Right ventricle myocardium inferior (tissue), 1 donor: Measurements from ENCODE around the gene CEP128. TPM values are rescaled to one million over a fixed set of nuclear protein-coding genes. Genes with fewer than 3 reads are reported as not detected.

Experiments
- ATAC-seq: fragments of 200-7000 bp; cut with Tn5 transposase; one replicate; pipeline ENCODE4 v1.9.1; 2020; ENCODE audit warnings: mild to moderate bottlenecking, moderate library complexity
- DNase-seq: peaks from one replicate; pipeline ENCODE4 v3.0.0; 2021; ENCODE audit errors: missing footprints
- intact Hi-C: fragments of 100-400 bp; cut with DNase I; formaldehyde crosslinking; loops from one replicate; pipeline ENCODE4 v1.11.0; 2022
- total RNA-seq: library from RNA; stranded (reverse); fragmentation: NEBNext Ultra II Directional; extraction: Animal tissue kit (Norgen Biotek cat#: 25700); gene quantifications from one replicate; pipeline ENCODE4 v1.2.1, GENCODE V29; 2021
- donor health status: DM: no; HTN: yes; CAD: no; lungs with severe emphysema.

CEP128 gene
- total RNA-seq, 1 donor from 2014 or later = 3.5 TPM

DNA sequence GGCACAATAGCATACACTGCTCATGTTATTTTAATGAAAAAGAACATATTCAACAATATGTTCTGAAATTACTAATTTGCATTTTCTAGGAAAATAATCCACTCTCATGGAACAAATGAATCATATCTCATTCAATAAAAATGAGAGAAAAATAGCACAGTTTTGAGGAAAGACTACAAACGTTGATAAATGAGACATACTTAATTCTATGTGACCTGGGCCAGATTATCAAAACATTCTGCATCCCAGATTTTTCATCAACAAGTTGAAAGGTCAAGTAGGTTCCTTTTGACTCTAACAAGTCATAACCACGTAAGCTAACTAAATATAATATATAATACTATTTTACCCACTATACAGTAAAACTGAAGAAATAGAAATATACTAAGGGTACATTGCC, 296.7 kb downstream of the CEP128 start:
- no peak for ATAC-seq
- DNase-seq = no peak
- intact Hi-C loops = no loop called here

- intact Hi-C loops = no loop called here
- no peak for ATAC-seq
- no peak for DNase-seq
These were observed 302.7 kb downstream of the CEP128 start for GRCh38 chr14:80638620-80639515.

DNA sequence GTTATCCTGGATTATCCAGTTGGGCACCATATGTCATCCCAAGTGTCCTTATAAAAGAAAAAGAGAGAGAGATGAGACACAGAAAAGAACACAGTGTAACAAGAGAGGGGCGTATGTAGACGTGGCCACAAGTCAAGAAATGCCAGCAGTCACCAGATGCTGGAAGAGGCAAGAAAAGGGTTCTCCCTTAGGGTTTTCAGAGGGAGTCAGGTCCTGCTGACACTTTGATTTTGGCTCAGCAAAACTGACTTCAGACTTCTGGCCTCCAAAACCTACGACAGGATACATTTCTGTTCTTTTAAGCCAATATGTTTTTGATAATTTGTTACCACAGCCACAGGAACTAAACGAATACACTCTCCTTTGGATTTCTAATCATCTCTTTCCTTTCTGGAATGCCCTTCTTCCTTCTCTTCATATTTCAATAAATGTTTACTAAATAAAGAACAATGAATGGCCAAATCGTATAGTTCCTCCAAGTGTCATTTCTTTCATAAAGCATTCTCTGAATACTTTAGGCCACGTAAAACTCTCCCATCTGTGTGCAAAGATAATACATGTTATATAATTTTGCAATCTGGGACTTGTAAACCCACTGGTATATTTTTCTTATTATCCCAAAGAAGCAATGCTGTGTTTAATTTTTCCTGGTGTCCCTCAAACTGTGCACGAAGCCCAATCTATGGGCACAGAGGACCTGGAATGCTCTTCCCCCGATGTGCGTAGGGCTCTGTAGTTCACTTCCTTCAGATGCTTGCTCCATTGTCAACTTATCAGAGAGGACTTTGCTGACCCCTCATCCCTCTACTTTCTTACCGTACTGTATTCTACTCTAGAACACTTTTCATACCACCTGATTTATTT, 303.6 kb downstream of the CEP128 start:
- no peak for ATAC-seq
- no peak for DNase-seq
- intact Hi-C loops = no loop called here

DNA sequence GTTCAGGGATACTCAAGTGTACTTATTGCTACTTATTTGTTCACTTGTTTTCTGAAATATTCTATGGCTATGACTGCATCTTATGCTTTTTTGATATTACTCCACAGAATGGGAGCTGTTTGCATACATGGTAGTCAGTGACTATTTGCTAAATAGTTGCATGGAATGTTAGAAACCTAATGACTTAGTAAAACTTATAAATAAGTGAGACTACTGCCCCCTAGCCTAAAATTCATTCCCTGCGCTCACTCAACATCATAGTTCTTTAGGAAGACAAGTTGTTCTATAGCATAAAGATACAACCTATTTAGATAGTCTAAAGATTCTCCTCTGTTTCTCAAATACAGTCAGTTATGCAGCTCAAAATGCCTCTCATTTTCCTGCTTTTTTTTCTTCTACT, 305.5 kb downstream of the CEP128 start:
- intact Hi-C loops = no loop called here
- ATAC-seq (no peak), DNase-seq (no peak)

- ATAC-seq (no peak), DNase-seq (no peak)
- intact Hi-C loops = no loop called here
These were observed 307.3 kb downstream of the CEP128 start for GRCh38 chr14:80634106-80634758.

DNA sequence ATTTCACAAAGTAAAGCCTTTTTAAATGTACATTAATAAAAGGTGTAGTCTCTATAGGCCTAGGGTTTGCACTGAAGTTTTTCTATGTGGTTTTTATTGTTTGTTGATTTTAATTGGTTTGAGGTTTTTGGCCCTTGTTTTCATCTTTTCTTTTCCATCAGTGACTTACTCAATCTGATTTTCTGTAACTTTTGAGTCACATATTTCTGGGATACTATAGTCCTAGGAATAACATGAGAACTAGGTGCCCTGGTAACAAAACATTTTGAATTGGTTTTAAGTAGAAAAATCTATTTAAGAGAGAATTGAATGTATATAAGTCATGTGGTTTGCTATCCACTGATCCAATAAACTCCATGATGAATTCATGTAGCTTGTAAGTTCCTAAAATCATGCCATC, 311.9 kb downstream of the CEP128 start:
- ATAC-seq (no peak), DNase-seq (no peak)
- intact Hi-C loops = no loop called here

DNA sequence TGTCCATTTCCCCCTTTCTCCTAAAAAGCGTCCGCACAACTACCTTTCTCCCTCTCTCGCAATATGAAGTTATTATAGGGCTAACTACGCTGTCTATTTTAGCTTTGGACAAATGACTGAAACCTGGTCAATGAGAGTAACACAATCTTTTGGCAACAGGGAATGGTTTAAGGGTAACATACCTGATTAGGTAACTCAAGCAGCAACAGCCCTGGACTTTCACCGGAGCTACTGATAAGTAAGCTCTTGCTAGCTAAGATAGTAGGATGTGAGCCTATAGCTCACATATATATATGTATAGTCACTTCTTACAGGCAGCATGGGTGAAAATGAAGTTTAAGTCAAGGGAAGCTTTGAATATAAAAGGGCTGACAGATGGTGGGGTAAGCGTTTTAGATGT, 313.0 kb downstream of the CEP128 start:
- no peak for ATAC-seq
- intact Hi-C loops = no loop called here
- DNase-seq = no peak

DNA sequence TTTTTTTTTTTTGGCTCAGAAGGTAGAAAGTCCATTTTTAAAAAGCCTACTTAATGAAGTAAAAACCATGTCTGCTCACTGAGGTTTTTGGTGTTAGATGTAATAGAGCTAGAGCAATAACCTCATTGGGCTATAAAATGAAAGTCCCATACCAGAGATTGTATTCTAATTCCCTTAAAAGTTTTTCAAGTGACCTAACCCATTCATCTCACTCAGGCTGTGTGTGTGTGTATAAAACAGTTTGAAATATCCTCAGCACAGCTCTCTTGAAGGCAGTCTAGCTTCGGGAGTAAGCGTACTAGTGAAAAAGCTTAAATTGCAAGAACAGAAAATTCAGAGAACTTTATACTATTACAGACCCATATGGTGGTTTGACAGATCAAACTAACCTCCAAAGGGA, 313.8 kb downstream of the CEP128 start:
- intact Hi-C loops = no loop called here
- no peak for DNase-seq
- no peak for ATAC-seq

- intact Hi-C loops = no loop called here
- DNase-seq (no peak), ATAC-seq (no peak)
These were observed 317.0 kb downstream of the CEP128 start for GRCh38 chr14:80624581-80624980.

GRCh38 chr14:80621701-80622100, 319.8 kb downstream of the CEP128 start:
- DNase-seq (no peak), ATAC-seq (no peak)
- intact Hi-C loops = no loop called here

GRCh38 chr14:80620434-80620833, 321.1 kb downstream of the CEP128 start:
- no peak for ATAC-seq
- DNase-seq = no peak
- intact Hi-C loops = no loop called here

DNA sequence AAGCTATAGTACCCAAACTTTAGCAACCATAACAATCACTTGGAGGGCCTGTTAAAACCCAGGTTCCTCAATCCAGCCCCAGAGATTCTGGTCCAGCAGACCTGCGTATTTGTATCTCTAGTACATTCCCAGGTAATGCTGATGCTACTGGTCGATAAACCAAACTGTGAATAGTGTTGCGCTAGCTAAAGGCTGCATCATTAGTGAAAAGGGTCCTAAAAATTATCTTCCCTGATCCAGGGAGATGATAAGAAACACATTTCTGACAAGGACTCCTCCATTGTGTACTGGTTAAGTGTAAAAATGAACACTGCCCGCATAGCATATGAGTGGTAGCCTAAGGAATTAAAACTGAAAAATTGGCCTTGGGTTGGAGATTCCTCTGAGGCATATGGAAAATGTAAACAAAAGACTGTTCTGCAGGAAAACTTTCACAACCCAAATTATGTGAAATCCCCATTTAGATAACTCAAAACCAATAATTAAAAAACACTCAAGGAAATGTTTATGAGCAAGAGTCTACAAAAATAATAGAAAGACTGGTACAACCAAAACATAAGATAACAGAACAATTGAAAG, 322.7 kb downstream of the CEP128 start:
- DNase-seq = no peak
- ATAC-seq = no peak

GRCh38 chr14:80615831-80616230, 325.7 kb downstream of the CEP128 start:
- intact Hi-C loops = no loop called here
- ATAC-seq (no peak), DNase-seq (no peak)

More for the DNA sequence above, 322.7 kb downstream of the CEP128 start:
- intact Hi-C loops = no loop called here

- ATAC-seq (no peak), DNase-seq (no peak)
- intact Hi-C loops = no loop called here
These were observed 332.5 kb downstream of the CEP128 start for GRCh38 chr14:80609055-80609454.

DNA sequence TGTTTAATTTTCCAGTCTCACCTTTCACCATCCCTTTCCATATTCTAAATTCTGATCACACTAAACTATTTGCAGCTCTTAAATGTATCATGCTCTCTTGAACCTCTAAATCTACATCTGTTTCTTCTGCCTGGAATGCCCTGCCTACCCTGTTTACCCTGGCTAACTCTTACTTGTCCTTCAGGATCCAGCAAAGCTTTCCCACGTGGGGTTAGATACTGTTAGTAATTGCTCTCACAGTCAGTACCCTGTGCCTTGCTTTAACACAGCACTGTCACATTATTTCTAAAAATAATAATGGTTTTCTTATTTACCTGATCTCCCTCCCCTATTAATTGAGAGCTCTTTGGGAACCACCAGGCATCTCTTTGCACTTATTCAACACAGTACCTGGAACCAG, 333.0 kb downstream of the CEP128 start:
- DNase-seq (no peak), ATAC-seq (no peak)
- intact Hi-C loops = no loop called here

- ATAC-seq (no peak), DNase-seq (no peak)
- intact Hi-C loops = no loop called here
These were observed 333.9 kb downstream of the CEP128 start for GRCh38 chr14:80607430-80608190.

DNA sequence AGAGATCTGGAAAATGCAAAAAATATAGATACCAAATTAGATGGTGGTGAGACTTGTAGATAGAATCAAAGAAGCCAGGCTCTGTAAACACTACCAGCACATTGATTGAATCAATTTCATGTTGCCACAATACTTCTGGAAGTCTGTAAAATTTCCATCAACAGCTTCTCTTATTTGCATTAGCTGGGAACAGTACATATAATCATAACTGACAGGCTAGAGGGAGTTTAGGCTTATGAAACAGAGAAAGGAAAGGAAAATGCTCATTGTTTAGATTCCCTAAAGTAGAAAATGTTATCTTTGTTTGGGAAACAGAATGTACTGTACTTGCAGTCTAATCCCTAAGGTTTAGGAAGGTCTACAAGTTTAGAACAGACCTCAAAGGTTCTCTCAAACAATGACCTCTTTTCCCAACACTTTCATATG, 335.2 kb downstream of the CEP128 start:
- peak; percentile 84 for ATAC-seq
- intact Hi-C loops = no loop called here
- DNase-seq = no peak

GRCh38 chr14:80605536-80605935, 336.0 kb downstream of the CEP128 start:
- ATAC-seq (no peak), DNase-seq (no peak)
- intact Hi-C loops = no loop called here
